ENCODE results near the gene TMEM94.

Gene TMEM94

GRCh38 chr17:75525806-75526554 is 69.5 kb downstream of the TMEM94 start:
- DNase-seq (ENCODE audit: low read depth): no peak

- DNase-seq (ENCODE audit: low read depth): no peak
These were observed 70.3 kb downstream of the TMEM94 start for GRCh38 chr17:75526555-75527270.

GRCh38 chr17:75530837-75531720 is 74.6 kb downstream of the TMEM94 start:
- DNase-seq (ENCODE audit: low read depth): no peak

GRCh38 chr17:75531721-75532072 is 75.3 kb downstream of the TMEM94 start:
- DNase-seq (ENCODE audit: low read depth): no peak

GRCh38 chr17:75535119-75535537 is 78.7 kb downstream of the TMEM94 start:
- DNase-seq (ENCODE audit: low read depth): no peak

- no peak for DNase-seq (ENCODE audit: low read depth)
These were observed 79.4 kb downstream of the TMEM94 start for GRCh38 chr17:75535871-75536270.

GRCh38 chr17:75536366-75536765 is 79.9 kb downstream of the TMEM94 start:
- DNase-seq (ENCODE audit: low read depth): no peak

- DNase-seq (ENCODE audit: low read depth): no peak
These were observed 83.7 kb downstream of the TMEM94 start for GRCh38 chr17:75539967-75540729.

- no peak for DNase-seq (ENCODE audit: low read depth)
These were observed 84.6 kb downstream of the TMEM94 start for GRCh38 chr17:75540923-75541503.

- DNase-seq (ENCODE audit: low read depth): no peak
These were observed 85.8 kb downstream of the TMEM94 start for GRCh38 chr17:75542229-75542628.

GRCh38 chr17:75542728-75543336 is 86.4 kb downstream of the TMEM94 start:
- DNase-seq (ENCODE audit: low read depth): no peak

- no peak for DNase-seq (ENCODE audit: low read depth)
These were observed 87.8 kb downstream of the TMEM94 start for GRCh38 chr17:75544250-75544649.

- DNase-seq (ENCODE audit: low read depth): no peak
These were observed 89.7 kb downstream of the TMEM94 start for GRCh38 chr17:75546181-75546580.

GRCh38 chr17:75547091-75547490 is 90.7 kb downstream of the TMEM94 start:
- no peak for DNase-seq (ENCODE audit: low read depth)

GRCh38 chr17:75548813-75549212 is 92.4 kb downstream of the TMEM94 start:
- DNase-seq (ENCODE audit: low read depth): no peak

Measured in HS-27A (cell line).